Measurements from ENCODE around the gene NFYA. TPM values are rescaled to one million over a fixed set of nuclear protein-coding genes. Genes with fewer than 3 reads are reported as not detected.

NFYA gene
- total RNA-seq, 1 experiment from 2014 or later: 25.7 TPM

DNA sequence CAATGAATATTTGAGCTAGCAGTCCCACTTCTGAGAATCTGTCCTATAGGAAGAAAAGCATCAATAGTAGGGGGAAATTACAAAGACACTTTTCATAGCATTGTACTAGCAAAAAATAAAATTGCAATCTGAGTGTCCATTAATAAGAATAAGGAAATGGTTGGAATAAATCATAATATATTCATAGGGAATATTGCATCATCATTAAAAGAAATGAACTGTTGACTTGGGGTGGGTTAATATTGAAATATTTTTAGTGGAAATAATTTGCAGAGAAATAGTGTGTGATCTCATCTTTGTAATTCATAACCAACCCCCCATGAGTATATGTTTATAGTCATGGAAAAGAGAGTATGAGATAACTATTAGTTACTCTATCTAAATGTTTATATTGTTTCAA is 12.4 kb downstream of the NFYA start:
- Mint-ChIP-seq H3K27ac (ENCODE audit: unreplicated experiment) (no peak overlapping the region), H3K27me3 (ENCODE audit: insufficient read depth, unreplicated experiment) (no peaks in the 10 kb centered on the region), H3K9me3 (ENCODE audit: unreplicated experiment) (no peaks in the 10 kb centered on the region), H3K4me1 (ENCODE audit: low read depth, unreplicated experiment) (no peaks in the 10 kb centered on the region), H3K36me3 (ENCODE audit: insufficient read depth, unreplicated experiment) (peaks cover 67% of the 10 kb centered on the region), H3K4me3 (ENCODE audit: unreplicated experiment) (no peak overlapping the region)
- H3K36me3 ChIP-seq (ENCODE audit: control insufficient read depth, insufficient read depth, low read length): peaks cover 9% of the 10 kb centered on the region
- H3K9me3 ChIP-seq: no peaks in the 10 kb centered on the region
- no peak overlapping the region for H3K4me3 ChIP-seq (ENCODE audit: low read depth, low read length)
- no peak for DNase-seq
- no TSS peak for BruUV-seq (replicated peaks)
- POLR2A ChIA-PET: no interaction called here
- intact Hi-C loops (cut with micrococcal nuclease; ENCODE audit: unreplicated experiment): no loop called here
- no peaks in the 10 kb centered on the region for H3K4me1 ChIP-seq
- CTCF ChIA-PET: no interaction called here
- no peaks in the 10 kb centered on the region for H3K27me3 ChIP-seq (replicated peaks; ENCODE audit: control insufficient read depth, insufficient read depth, low read length)
- TF ChIP-seq, protein P1, sequence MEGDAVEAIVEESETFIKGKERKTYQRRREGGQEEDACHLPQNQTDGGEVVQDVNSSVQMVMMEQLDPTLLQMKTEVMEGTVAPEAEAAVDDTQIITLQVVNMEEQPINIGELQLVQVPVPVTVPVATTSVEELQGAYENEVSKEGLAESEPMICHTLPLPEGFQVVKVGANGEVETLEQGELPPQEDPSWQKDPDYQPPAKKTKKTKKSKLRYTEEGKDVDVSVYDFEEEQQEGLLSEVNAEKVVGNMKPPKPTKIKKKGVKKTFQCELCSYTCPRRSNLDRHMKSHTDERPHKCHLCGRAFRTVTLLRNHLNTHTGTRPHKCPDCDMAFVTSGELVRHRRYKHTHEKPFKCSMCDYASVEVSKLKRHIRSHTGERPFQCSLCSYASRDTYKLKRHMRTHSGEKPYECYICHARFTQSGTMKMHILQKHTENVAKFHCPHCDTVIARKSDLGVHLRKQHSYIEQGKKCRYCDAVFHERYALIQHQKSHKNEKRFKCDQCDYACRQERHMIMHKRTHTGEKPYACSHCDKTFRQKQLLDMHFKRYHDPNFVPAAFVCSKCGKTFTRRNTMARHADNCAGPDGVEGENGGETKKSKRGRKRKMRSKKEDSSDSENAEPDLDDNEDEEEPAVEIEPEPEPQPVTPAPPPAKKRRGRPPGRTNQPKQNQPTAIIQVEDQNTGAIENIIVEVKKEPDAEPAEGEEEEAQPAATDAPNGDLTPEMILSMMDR (IDR thresholded peaks at IDR 0.05; ENCODE audit: insufficient read depth in 1 of 2, low read depth in 1 of 2, low read length in 1 of 2, severe bottlenecking in 1 of 2, unreplicated experiment in 1 of 2): no peak

DNA sequence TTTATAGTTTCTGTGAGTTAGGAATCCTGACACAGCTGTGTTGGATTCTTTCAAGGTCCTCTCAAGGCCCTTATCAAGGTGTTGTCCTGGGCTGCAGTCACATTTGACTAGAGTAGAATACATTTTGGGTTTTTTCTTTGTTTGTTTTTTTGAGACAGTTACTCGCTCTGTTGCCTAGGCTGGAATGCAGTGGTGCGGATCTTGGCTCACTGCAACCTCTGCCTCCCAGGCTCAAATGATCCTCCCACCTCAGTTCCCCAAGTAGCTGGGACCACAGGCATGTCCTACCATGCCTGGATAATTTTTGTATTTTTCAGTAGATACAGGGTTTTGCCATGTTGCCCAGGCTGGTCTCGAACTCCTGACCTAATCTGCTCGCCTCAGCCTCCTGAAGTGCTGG is 15.7 kb downstream of the NFYA start:
- H3K27ac Mint-ChIP-seq (ENCODE audit: unreplicated experiment): no peak overlapping the region
- CTCF ChIA-PET: interaction anchor here (0.6 to 1.7 kb wide), 3 partner anchors 71 to 242 kb away, joined by 3 read pairs; no protein-coding TSS in a partner anchor
- intact Hi-C loops (cut with micrococcal nuclease; ENCODE audit: unreplicated experiment): no loop called here

DNA sequence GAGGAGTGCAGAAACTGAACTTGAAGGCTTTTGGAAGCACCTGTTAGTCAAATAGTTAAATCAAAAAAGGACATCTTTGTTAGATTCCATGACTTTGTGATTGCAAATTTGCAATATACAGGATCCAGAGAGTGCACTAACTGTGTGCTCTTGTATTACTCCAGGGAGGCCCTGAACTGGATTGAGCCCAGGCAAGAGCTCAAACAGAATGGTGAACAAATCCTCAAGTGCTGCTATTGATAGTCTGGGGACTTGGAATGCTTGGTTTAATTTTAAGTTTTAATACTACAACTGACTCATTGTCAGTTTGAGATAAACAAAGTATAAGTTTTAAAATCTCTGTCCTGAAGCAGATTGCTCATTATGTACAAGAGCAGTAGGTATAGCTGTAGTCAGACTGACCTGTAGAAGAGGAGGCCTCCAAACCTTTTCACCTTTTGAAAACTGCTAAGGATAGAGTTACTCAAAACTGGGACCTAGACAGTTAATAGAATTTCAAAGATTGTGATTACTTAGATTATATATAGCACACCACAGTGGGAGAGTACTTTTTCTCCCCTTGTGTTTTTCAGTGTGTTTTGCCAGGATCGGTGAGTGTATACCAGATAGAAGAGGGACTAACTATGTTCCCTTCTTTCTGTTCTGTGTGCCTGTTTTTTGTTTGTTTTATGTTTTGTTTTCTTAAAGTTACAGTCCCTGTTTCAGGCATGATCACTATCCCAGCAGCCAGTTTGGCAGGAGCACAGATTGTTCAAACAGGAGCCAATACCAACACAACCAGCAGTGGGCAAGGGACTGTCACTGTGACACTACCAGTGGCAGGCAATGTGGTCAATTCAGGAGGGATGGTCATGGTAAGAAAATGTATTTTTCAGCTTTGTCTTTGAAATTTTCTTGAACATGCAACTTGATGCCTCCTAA is 18.3 kb downstream of the NFYA start:
- H3K27me3 ChIP-seq (replicated peaks; ENCODE audit: control insufficient read depth, insufficient read depth, low read length): no peaks in the 10 kb centered on the region
- no peak overlapping the region for H3K4me3 ChIP-seq (ENCODE audit: low read depth, low read length)
- POLR2A ChIA-PET: no interaction called here
- Mint-ChIP-seq H3K36me3 (ENCODE audit: insufficient read depth, unreplicated experiment) (peaks cover 69% of the 10 kb centered on the region), H3K27ac (ENCODE audit: unreplicated experiment) (no peak overlapping the region), H3K4me1 (ENCODE audit: low read depth, unreplicated experiment) (no peaks in the 10 kb centered on the region), H3K4me3 (ENCODE audit: unreplicated experiment) (no peak overlapping the region), H3K9me3 (ENCODE audit: unreplicated experiment) (no peaks in the 10 kb centered on the region), H3K27me3 (ENCODE audit: insufficient read depth, unreplicated experiment) (no peaks in the 10 kb centered on the region)
- H3K4me1 ChIP-seq: no peaks in the 10 kb centered on the region
- BruUV-seq (replicated peaks): no TSS peak
- intact Hi-C loops (cut with micrococcal nuclease; ENCODE audit: unreplicated experiment): no loop called here
- CTCF ChIA-PET: interaction anchor here (2.0 kb wide), 1 partner anchor 91 kb away, joined by 15 read pairs; no protein-coding TSS in a partner anchor
- no peak for DNase-seq
- TF ChIP-seq, protein P1 (IDR thresholded peaks at IDR 0.05; ENCODE audit: insufficient read depth in 1 of 2, low read depth in 1 of 2, low read length in 1 of 2, severe bottlenecking in 1 of 2, unreplicated experiment in 1 of 2): no peak
- H3K36me3 ChIP-seq (ENCODE audit: control insufficient read depth, insufficient read depth, low read length): peaks cover 9% of the 10 kb centered on the region
- H3K9me3 ChIP-seq: no peaks in the 10 kb centered on the region

More for the DNA sequence above, 15.7 kb downstream of the NFYA start:
- Mint-ChIP-seq H3K27me3 (ENCODE audit: insufficient read depth, unreplicated experiment) (no peaks in the 10 kb centered on the region), H3K4me1 (ENCODE audit: low read depth, unreplicated experiment) (no peaks in the 10 kb centered on the region), H3K4me3 (ENCODE audit: unreplicated experiment) (no peak overlapping the region), H3K9me3 (ENCODE audit: unreplicated experiment) (no peaks in the 10 kb centered on the region), H3K36me3 (ENCODE audit: insufficient read depth, unreplicated experiment) (peaks cover 71% of the 10 kb centered on the region)
- no peaks in the 10 kb centered on the region for H3K27me3 ChIP-seq (replicated peaks; ENCODE audit: control insufficient read depth, insufficient read depth, low read length)
- H3K36me3 ChIP-seq (ENCODE audit: control insufficient read depth, insufficient read depth, low read length): peaks cover 5% of the 10 kb centered on the region
- TF ChIP-seq, protein P1 (IDR thresholded peaks at IDR 0.05; ENCODE audit: insufficient read depth in 1 of 2, low read depth in 1 of 2, low read length in 1 of 2, severe bottlenecking in 1 of 2, unreplicated experiment in 1 of 2): no peak
- DNase-seq: no peak
- POLR2A ChIA-PET: no interaction called here
- BruUV-seq (replicated peaks): no TSS peak
- no peak overlapping the region for H3K4me3 ChIP-seq (ENCODE audit: low read depth, low read length)
- no peaks in the 10 kb centered on the region for H3K4me1 ChIP-seq
- no peaks in the 10 kb centered on the region for H3K9me3 ChIP-seq

Data from Caco-2 (cell line).